Measurements from ENCODE around the gene SCAMP2. TPM values are rescaled to one million over a fixed set of nuclear protein-coding genes. Genes with fewer than 3 reads are reported as not detected.

Gene SCAMP2
- total RNA-seq, 1 experiment from 2014 or later, result 50.2 TPM

GRCh38 chr15:74882528-74882927, 9.4 kb upstream of the SCAMP2 start:
- Mint-ChIP-seq H3K27me3 (ENCODE audit: low read depth) (peaks cover 5% of the 10 kb centered on the region), H3K27ac (no peak overlapping the region), H3K4me1 (peaks cover 2 to 9% of the 10 kb centered on the region in 2 experiments; a peak in 2 of 4 replicates), H3K36me3 (ENCODE audit: insufficient read depth in 1 of 3, low read depth in 3 of 3) (peaks cover 0 to 8% (median 6%) of the 10 kb centered on the region in 3 experiments; a peak in 4 of 7 replicates), H3K4me3 (no peak overlapping the region), H3K9me3 (peaks cover 6 to 9% of the 10 kb centered on the region in 2 experiments; a peak in 4 of 5 replicates)
- TF ChIP-seq CTCF (conservative IDR thresholded peaks at IDR 0.05), result no peak
- no peak overlapping the region for H2BK120ac ChIP-seq (ENCODE audit: low read depth, low read length, poor library complexity, severe bottlenecking)
- no peak overlapping the region for H3K56ac ChIP-seq (ENCODE audit: insufficient read length, low read depth, low read length)
- H4K8ac ChIP-seq (replicated peaks; ENCODE audit: insufficient read length, low read depth, low read length), result no peak overlapping the region
- no peak overlapping the region for H3K4me2 ChIP-seq (ENCODE audit: insufficient read depth, insufficient read length, low read length)
- H3K23ac ChIP-seq (ENCODE audit: insufficient read length, low read depth, low read length), result no peak overlapping the region
- no peak overlapping the region for H2BK20ac ChIP-seq (ENCODE audit: low read depth, low read length, poor library complexity, severe bottlenecking)
- no peak overlapping the region for H3K9ac ChIP-seq (ENCODE audit: extremely low read depth, insufficient read length, low read length)
- H3K4ac ChIP-seq (ENCODE audit: low read depth, low read length), result no peak overlapping the region
- no peaks in the 10 kb centered on the region for H3K79me1 ChIP-seq (ENCODE audit: insufficient read depth, low read depth, low read length, poor library complexity, severe bottlenecking)
- H3K14ac ChIP-seq (ENCODE audit: insufficient read depth, low read length), result no peak overlapping the region
- H2AK5ac ChIP-seq (ENCODE audit: insufficient read length, low read length), result no peak overlapping the region
- H4K20me1 ChIP-seq (ENCODE audit: control insufficient read depth, insufficient read depth, insufficient read length), result no peaks in the 10 kb centered on the region
- H3K18ac ChIP-seq (ENCODE audit: insufficient read length, low read depth, low read length), result no peak overlapping the region
- H2BK15ac ChIP-seq (ENCODE audit: low read depth, low read length), result no peak overlapping the region
- H3T11ph ChIP-seq (ENCODE audit: low read length), result no peak overlapping the region
- DNase-seq, result no peak
- no CpG with 5 or more reads among the region's 6 CpGs for WGBS (ENCODE audit: extremely low coverage, insufficient read length, low lambda C conversion rate)
- no peak overlapping the region for H3K27ac ChIP-seq (ENCODE audit: insufficient read length, low read depth, low read length)
- no peaks in the 10 kb centered on the region for H3K79me2 ChIP-seq (ENCODE audit: insufficient read depth, low read length)
- H4K5ac ChIP-seq (ENCODE audit: insufficient read length, low read depth, low read length), result no peak overlapping the region
- H3K9me3 ChIP-seq (ENCODE audit: control insufficient read depth, low read depth, low read length), result peaks cover 11% of the 10 kb centered on the region
- H3K4me1 ChIP-seq (ENCODE audit: insufficient read depth, low read length), result no peaks in the 10 kb centered on the region
- no peaks in the 10 kb centered on the region for H3K27me3 ChIP-seq (ENCODE audit: insufficient read depth, low read length)
- no peak overlapping the region for H2BK5ac ChIP-seq (ENCODE audit: insufficient read length, low read length)
- H2AFZ ChIP-seq (ENCODE audit: low read length), result no peak overlapping the region
- H2BK12ac ChIP-seq (ENCODE audit: insufficient read length, low read depth, low read length), result no peak overlapping the region
- no peaks in the 10 kb centered on the region for H3K23me2 ChIP-seq (ENCODE audit: insufficient read length, low read depth, low read length, poor library complexity, severe bottlenecking)
- H4K91ac ChIP-seq (ENCODE audit: insufficient read length, low read depth, low read length), result no peak overlapping the region
